HepG2 (cell line): ENCODE data around the gene MYRIP.

Experiments used
- CEBPB ChIP-seq: IDR thresholded peaks from 2 replicates; pipeline ENCODE4 v1.6.1; 2011; ENCODE audit warnings: low read depth, low read length, improper control_type of control experiment, borderline replicate concordance
- HMGA1 ChIP-seq: sonication (generic); formaldehyde crosslinking; conservative IDR thresholded peaks from 2 replicates; pipeline ENCODE4 v1.4.0; 2020; ENCODE audit warnings: missing genetic modification reagents
- NRL ChIP-seq: sonication (generic); formaldehyde crosslinking; IDR thresholded peaks from 2 replicates; pipeline ENCODE4 v1.5.0; 2020; ENCODE audit warnings: missing genetic modification reagents, mild to moderate bottlenecking, moderate library complexity, borderline replicate concordance
- SRF ChIP-seq: IDR thresholded peaks from 2 replicates; pipeline ENCODE4 v1.6.1; 2011; ENCODE audit warnings: mild to moderate bottlenecking, low read depth, low read length, moderate library complexity
- TAF1 ChIP-seq: sonication (generic); formaldehyde crosslinking; IDR thresholded peaks from 2 replicates; pipeline ENCODE4 v1.4.0; 2020; ENCODE audit warnings: missing genetic modification reagents
- TBX2 ChIP-seq: sonication (generic); formaldehyde crosslinking; IDR thresholded peaks from 2 replicates; pipeline ENCODE4 v1.5.0; 2020; ENCODE audit warnings: missing genetic modification reagents, mild to moderate bottlenecking, borderline replicate concordance
- ZFAT ChIP-seq: sonication (generic); formaldehyde crosslinking; conservative IDR thresholded peaks from 2 replicates; pipeline ENCODE4 v1.8.1; 2023; ENCODE audit warnings: missing genetic modification reagents, inconsistent platforms
- ZFP1 ChIP-seq: IDR thresholded peaks from 2 replicates; pipeline ENCODE4 v1.6.1; 2016
- TF ChIP-seq, protein P1 (sequence below): IDR thresholded peaks from 2 replicates; pipeline ENCODE4 v1.6.1; 2012; ENCODE audit warnings: inconsistent platforms
- TF ChIP-seq, protein P2 (sequence below): sonication (generic); formaldehyde crosslinking; IDR thresholded peaks from 2 replicates; pipeline ENCODE4 v1.4.0; 2020; ENCODE audit warnings: missing genetic modification reagents
- TF ChIP-seq, protein P3 (sequence below): sonication (generic); formaldehyde crosslinking; conservative IDR thresholded peaks from 2 replicates; pipeline ENCODE4 v1.8.1; 2023; ENCODE audit warnings: missing genetic modification reagents

DNA sequence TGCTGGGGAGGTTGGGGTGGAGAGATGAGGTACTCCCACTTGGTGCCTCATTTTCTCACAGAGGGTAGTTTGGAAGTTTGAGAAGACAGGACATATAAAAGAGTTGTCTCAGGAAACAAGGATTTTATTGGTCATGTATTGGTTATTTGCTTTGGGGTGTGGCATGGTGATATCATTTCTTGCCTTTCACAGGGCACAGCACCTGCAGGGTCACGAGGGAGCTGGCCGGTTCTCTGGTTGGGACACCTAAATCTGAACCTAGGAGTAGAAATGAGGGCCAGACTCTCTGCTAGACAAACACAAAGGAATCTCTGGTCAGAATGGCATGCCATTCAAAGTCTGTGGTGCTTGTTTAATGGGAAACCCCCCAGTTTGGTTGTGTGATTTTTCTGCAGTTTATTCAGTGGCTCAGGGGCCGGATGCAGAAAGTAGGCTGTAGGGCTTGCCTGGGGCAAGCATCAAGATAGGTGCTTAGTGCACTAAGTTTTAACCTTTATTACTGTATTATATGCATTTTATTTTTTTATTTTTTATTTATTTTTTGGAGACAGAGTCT, 262.4 kb downstream of the MYRIP start:
- TF ChIP-seq CEBPB (no peak), TBX2 (CRISPR knock-in tag) (no peak), TAF1 (CRISPR knock-in tag) (no peak), SRF (no peak), HMGA1 (CRISPR knock-in tag) (no peak), ZFAT (CRISPR knock-in tag) (no peak), NRL (CRISPR knock-in tag) (no peak), ZFP1 (CRISPR knock-in tag) (no peak)
- TF ChIP-seq, protein P1, sequence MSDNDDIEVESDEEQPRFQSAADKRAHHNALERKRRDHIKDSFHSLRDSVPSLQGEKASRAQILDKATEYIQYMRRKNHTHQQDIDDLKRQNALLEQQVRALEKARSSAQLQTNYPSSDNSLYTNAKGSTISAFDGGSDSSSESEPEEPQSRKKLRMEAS, result no peak
- TF ChIP-seq, protein P2, sequence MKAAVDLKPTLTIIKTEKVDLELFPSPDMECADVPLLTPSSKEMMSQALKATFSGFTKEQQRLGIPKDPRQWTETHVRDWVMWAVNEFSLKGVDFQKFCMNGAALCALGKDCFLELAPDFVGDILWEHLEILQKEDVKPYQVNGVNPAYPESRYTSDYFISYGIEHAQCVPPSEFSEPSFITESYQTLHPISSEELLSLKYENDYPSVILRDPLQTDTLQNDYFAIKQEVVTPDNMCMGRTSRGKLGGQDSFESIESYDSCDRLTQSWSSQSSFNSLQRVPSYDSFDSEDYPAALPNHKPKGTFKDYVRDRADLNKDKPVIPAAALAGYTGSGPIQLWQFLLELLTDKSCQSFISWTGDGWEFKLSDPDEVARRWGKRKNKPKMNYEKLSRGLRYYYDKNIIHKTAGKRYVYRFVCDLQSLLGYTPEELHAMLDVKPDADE, result no peak
- TF ChIP-seq, protein P3, sequence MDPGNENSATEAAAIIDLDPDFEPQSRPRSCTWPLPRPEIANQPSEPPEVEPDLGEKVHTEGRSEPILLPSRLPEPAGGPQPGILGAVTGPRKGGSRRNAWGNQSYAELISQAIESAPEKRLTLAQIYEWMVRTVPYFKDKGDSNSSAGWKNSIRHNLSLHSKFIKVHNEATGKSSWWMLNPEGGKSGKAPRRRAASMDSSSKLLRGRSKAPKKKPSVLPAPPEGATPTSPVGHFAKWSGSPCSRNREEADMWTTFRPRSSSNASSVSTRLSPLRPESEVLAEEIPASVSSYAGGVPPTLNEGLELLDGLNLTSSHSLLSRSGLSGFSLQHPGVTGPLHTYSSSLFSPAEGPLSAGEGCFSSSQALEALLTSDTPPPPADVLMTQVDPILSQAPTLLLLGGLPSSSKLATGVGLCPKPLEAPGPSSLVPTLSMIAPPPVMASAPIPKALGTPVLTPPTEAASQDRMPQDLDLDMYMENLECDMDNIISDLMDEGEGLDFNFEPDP (CRISPR knock-in tag), result no peak
